GM06990 (cell line): ENCODE measurements around the gene SERINC2.
A peak's percentile ranks its signal among the peaks of the same experiment; 100 is the strongest.
"Not testable (repeated sequence)": the region's sequence is repeated elsewhere in the genome, so short reads cannot be mapped to it uniquely, and the experiment has no call there.

Experiments
- DNase-seq: peaks from one replicate; pipeline ENCODE4 v3.0.0-alpha.2; 2011; ENCODE audit not compliant: insufficient read length; ENCODE audit errors: extremely low read depth
- H3K27me3 ChIP-seq: replicated peaks from 2 replicates; pipeline ENCODE4 v1.6.0; 2011; ENCODE audit warnings: low read length; ENCODE audit not compliant: control insufficient read depth, insufficient read depth
- H3K36me3 ChIP-seq: 2 replicates; pipeline ENCODE4 v1.5.1; 2011; ENCODE audit warnings: low read length; ENCODE audit not compliant: control insufficient read depth, insufficient read depth
- H3K4me3 ChIP-seq: replicated peaks from 2 replicates; pipeline ENCODE4 v1.5.1; 2011; ENCODE audit warnings: low read depth, mild to moderate bottlenecking, control low read depth, low read length
- CTCF ChIP-seq: IDR thresholded peaks from 2 replicates; pipeline ENCODE4 v1.5.1; 2011; ENCODE audit warnings: low read length, control low read depth, mild to moderate bottlenecking, inconsistent platforms; ENCODE audit not compliant: insufficient read depth, poor library complexity, severe bottlenecking

Gene SERINC2

GRCh38 chr1:31467005-31467674, 54.1 kb downstream of the SERINC2 start:
- no peak for TF ChIP-seq CTCF
- Histone ChIP-seq H3K36me3 (no peaks in the 10 kb centered on the region), H3K4me3 (no peak overlapping the region), H3K27me3 (no peaks in the 10 kb centered on the region)
- no peak for DNase-seq

- no peaks in the 10 kb centered on the region for H3K27me3 ChIP-seq
- DNase-seq = no peak
These were observed 57.8 kb downstream of the SERINC2 start for GRCh38 chr1:31470794-31471315.

GRCh38 chr1:31471452-31472313, 58.7 kb downstream of the SERINC2 start:
- not testable (repeated sequence) for DNase-seq, H3K27me3 ChIP-seq, H3K36me3 ChIP-seq, H3K4me3 ChIP-seq

More at GRCh38 chr1:31470794-31471315, 57.8 kb downstream of the SERINC2 start:
- Histone ChIP-seq H3K36me3 (no peaks in the 10 kb centered on the region), H3K4me3 (no peak overlapping the region)
- no peak for TF ChIP-seq CTCF

- H3K36me3 ChIP-seq, H3K27me3 ChIP-seq, H3K4me3 ChIP-seq, DNase-seq: not testable (repeated sequence)
These were observed 59.3 kb downstream of the SERINC2 start for GRCh38 chr1:31472314-31472651.

- not testable (repeated sequence) for H3K36me3 ChIP-seq, H3K27me3 ChIP-seq, DNase-seq, H3K4me3 ChIP-seq
These were observed 59.7 kb downstream of the SERINC2 start for GRCh38 chr1:31472673-31473072.

- H3K36me3 ChIP-seq, DNase-seq, H3K27me3 ChIP-seq, H3K4me3 ChIP-seq: not testable (repeated sequence)
These were observed 60.5 kb downstream of the SERINC2 start for GRCh38 chr1:31473508-31473907.

GRCh38 chr1:31474567-31474966, 61.6 kb downstream of the SERINC2 start:
- not testable (repeated sequence) for H3K4me3 ChIP-seq, H3K27me3 ChIP-seq, H3K36me3 ChIP-seq, DNase-seq

- DNase-seq = peak; percentile 19
- no peaks in the 10 kb centered on the region for H3K27me3 ChIP-seq
- no peak for TF ChIP-seq CTCF
- H3K36me3 ChIP-seq = no peaks in the 10 kb centered on the region
- no peak overlapping the region for H3K4me3 ChIP-seq
These were observed 64.2 kb downstream of the SERINC2 start for GRCh38 chr1:31476891-31477846.
